MM.1S (cell line): ENCODE data around the gene SNORC.

Experiments
- DNase-seq: peaks from one replicate; pipeline ENCODE4 v3.0.0-alpha.2; 2015
- H2AFZ ChIP-seq: fragments of 300-600 bp; sonication (generic); 2 replicates; pipeline ENCODE4 v1.6.0; 2016; ENCODE audit warnings: antibody characterized with exemption, low read length
- H3F3A ChIP-seq: fragments of 300-600 bp; sonication (generic); 2 replicates; pipeline ENCODE4 v1.6.1; 2016; ENCODE audit warnings: mild to moderate bottlenecking, antibody characterized with exemption, low read length, moderate library complexity, mixed read lengths; ENCODE audit not compliant: insufficient read depth
- H3K27ac ChIP-seq: fragments of 300-600 bp; sonication (generic); 2 replicates; pipeline ENCODE4 v1.5.1; 2016; ENCODE audit warnings: mild to moderate bottlenecking, low read length
- H3K27me3 ChIP-seq: fragments of 300-600 bp; sonication (generic); replicated peaks from 2 replicates; pipeline ENCODE4 v1.6.0; 2016; ENCODE audit warnings: low read length; ENCODE audit not compliant: insufficient read depth
- H3K36me3 ChIP-seq: fragments of 300-600 bp; sonication (generic); replicated peaks from 2 replicates; pipeline ENCODE4 v1.6.1; 2016; ENCODE audit warnings: mild to moderate bottlenecking, low read length, mixed read lengths; ENCODE audit not compliant: insufficient read depth
- H3K4me1 ChIP-seq: fragments of 300-600 bp; sonication (generic); 2 replicates; pipeline ENCODE4 v1.6.1; 2016; ENCODE audit warnings: low read length, mixed read lengths
- H3K4me2 ChIP-seq: fragments of 300-600 bp; sonication (generic); 2 replicates; pipeline ENCODE4 v1.6.0; 2016; ENCODE audit warnings: low read depth, low read length
- H3K4me3 ChIP-seq: fragments of 300-600 bp; sonication (generic); 2 replicates; pipeline ENCODE4 v1.5.1; 2016; ENCODE audit warnings: low read length, mixed read lengths
- H3K79me2 ChIP-seq: fragments of 300-600 bp; sonication (generic); 2 replicates; pipeline ENCODE4 v1.6.1; 2016; ENCODE audit warnings: mixed run types, low read length, mixed read lengths
- H3K9ac ChIP-seq: fragments of 300-600 bp; sonication (generic); 2 replicates; pipeline ENCODE4 v1.6.1; 2016; ENCODE audit warnings: low read length, mixed read lengths
- H3K9me2 ChIP-seq: fragments of 300-600 bp; sonication (generic); replicated peaks from 2 replicates; pipeline ENCODE4 v1.6.1; 2016; ENCODE audit warnings: mild to moderate bottlenecking, low read length, mixed read lengths; ENCODE audit not compliant: insufficient read depth
- H3K9me3 ChIP-seq: fragments of 300-600 bp; sonication (generic); replicated peaks from 2 replicates; pipeline ENCODE4 v1.6.1; 2016; ENCODE audit warnings: mild to moderate bottlenecking, low read length, mixed read lengths; ENCODE audit not compliant: insufficient read depth
- H4K20me1 ChIP-seq: fragments of 300-600 bp; sonication (generic); 2 replicates; pipeline ENCODE4 v1.6.1; 2016; ENCODE audit warnings: mild to moderate bottlenecking, low read length, moderate library complexity, mixed read lengths; ENCODE audit not compliant: insufficient read depth
- EZH2 ChIP-seq: fragments of 300-600 bp; sonication (generic); optimal IDR thresholded peaks from 2 replicates; pipeline ENCODE3; 2017; ENCODE audit warnings: low read depth, mild to moderate bottlenecking, antibody characterized with exemption, low read length, mixed read lengths
- EZH2phosphoT487 ChIP-seq: fragments of 300-600 bp; sonication (generic); IDR thresholded peaks from 2 replicates; pipeline ENCODE4 v1.6.1; 2018; ENCODE audit warnings: antibody characterized with exemption, low read length
- TF ChIP-seq, protein P1 (sequence below): fragments of 300-600 bp; sonication (generic); IDR thresholded peaks from 2 replicates; pipeline ENCODE4 v1.5.1; 2016; ENCODE audit warnings: antibody characterized with exemption, low read length, mixed read lengths

Gene SNORC

DNA sequence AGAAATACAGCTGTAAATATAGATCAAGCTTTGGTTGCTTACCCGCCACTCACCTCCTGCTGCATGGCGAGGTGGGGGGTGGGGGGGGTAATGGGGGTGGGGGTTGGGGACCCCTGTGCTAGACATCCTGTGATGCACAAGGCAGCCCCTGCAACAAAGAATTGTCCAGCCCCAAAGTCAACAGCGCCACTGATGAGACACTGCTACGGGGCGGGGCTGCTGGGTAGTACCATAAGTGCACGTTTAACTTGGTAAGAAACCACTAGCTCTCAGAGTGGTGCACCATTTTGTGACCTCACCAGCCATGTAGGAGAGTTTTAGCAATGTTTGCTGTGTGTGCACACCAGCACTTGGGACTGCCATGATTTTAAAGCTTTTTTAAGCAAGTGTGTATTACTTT is 40.3 kb downstream of the SNORC start:
- Histone ChIP-seq H3K9ac (no peak overlapping the region), H3K27ac (no peak overlapping the region), H3K4me1 (no peaks in the 10 kb centered on the region)

DNA sequence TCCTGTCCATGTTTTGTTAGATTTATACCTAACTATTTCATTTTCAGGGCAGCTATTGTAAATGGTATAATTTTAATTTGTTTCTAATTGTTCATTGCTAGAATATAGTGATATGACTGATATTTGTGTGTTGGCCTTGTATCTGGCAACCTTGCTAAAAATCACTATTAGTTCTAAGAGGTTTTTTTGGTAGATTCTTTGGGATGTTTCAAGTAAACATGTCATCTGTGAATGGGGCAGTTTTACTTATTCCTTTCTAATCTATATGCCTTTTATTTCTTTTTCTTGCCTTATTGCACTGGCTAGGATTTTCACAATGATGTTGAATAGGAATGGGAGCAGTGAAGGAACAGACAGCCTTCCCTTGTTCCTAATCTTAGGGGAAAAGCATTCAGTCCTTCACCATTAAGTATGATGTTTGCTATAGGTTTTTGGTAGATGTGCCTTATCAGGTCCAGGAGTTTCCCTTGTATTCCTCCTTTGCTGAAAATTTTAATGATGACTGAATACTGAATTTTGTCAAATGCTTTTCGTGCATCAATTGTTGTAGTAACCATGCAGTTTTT is 41.7 kb downstream of the SNORC start:
- H3K4me1 ChIP-seq: no peaks in the 10 kb centered on the region
- no peaks in the 10 kb centered on the region for H4K20me1 ChIP-seq
- no peaks in the 10 kb centered on the region for H3K79me2 ChIP-seq
- H3K9me3 ChIP-seq: no peaks in the 10 kb centered on the region
- no peaks in the 10 kb centered on the region for H3K9me2 ChIP-seq
- H3K27ac ChIP-seq: no peak overlapping the region
- no peaks in the 10 kb centered on the region for H3K36me3 ChIP-seq
- TF ChIP-seq EZH2 (no peak), EZH2phosphoT487 (no peak)
- TF ChIP-seq, protein P1, sequence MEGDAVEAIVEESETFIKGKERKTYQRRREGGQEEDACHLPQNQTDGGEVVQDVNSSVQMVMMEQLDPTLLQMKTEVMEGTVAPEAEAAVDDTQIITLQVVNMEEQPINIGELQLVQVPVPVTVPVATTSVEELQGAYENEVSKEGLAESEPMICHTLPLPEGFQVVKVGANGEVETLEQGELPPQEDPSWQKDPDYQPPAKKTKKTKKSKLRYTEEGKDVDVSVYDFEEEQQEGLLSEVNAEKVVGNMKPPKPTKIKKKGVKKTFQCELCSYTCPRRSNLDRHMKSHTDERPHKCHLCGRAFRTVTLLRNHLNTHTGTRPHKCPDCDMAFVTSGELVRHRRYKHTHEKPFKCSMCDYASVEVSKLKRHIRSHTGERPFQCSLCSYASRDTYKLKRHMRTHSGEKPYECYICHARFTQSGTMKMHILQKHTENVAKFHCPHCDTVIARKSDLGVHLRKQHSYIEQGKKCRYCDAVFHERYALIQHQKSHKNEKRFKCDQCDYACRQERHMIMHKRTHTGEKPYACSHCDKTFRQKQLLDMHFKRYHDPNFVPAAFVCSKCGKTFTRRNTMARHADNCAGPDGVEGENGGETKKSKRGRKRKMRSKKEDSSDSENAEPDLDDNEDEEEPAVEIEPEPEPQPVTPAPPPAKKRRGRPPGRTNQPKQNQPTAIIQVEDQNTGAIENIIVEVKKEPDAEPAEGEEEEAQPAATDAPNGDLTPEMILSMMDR: no peak
- H2AFZ ChIP-seq: no peak overlapping the region
- no peaks in the 10 kb centered on the region for H3K27me3 ChIP-seq
- no peak for DNase-seq
- H3K4me2 ChIP-seq: no peak overlapping the region
- H3K4me3 ChIP-seq: no peak overlapping the region
- no peaks in the 10 kb centered on the region for H3F3A ChIP-seq
- no peak overlapping the region for H3K9ac ChIP-seq

More for the DNA sequence above, 40.3 kb downstream of the SNORC start:
- DNase-seq: no peak
- Histone ChIP-seq H3K27me3 (no peaks in the 10 kb centered on the region), H2AFZ (no peak overlapping the region), H3K4me3 (no peak overlapping the region), H3K4me2 (no peak overlapping the region), H3K79me2 (no peaks in the 10 kb centered on the region), H3K36me3 (no peaks in the 10 kb centered on the region), H3K9me3 (no peaks in the 10 kb centered on the region), H3K9me2 (no peaks in the 10 kb centered on the region), H3F3A (no peaks in the 10 kb centered on the region), H4K20me1 (no peaks in the 10 kb centered on the region)
- TF ChIP-seq, protein P1: no peak
- TF ChIP-seq EZH2phosphoT487: no peak
- no peak for TF ChIP-seq EZH2

DNA sequence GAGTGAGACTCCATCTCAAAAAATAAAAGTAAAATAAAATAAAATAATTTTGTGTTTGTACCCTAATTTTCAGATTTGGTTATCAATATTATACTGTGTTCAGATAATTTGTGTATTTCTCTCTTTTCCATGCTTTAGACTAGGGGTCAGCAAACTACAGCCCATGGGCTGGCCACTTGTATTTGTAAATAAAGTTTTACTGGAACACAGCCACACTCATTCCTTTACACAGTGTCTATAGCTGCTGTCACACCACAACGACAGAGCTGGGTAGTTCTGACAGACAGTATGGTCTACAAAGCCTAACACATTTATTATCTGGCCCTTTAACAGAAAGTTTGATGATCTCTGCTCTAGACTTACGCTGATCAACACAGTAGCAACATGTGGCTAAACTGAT is 43.8 kb downstream of the SNORC start:
- Histone ChIP-seq H2AFZ (no peak overlapping the region), H3K4me1 (no peaks in the 10 kb centered on the region), H3K27me3 (no peaks in the 10 kb centered on the region), H3K4me3 (no peak overlapping the region), H3F3A (no peaks in the 10 kb centered on the region), H3K36me3 (no peaks in the 10 kb centered on the region), H3K4me2 (no peak overlapping the region), H4K20me1 (no peaks in the 10 kb centered on the region), H3K27ac (no peak overlapping the region), H3K79me2 (no peaks in the 10 kb centered on the region), H3K9me2 (no peaks in the 10 kb centered on the region), H3K9me3 (no peaks in the 10 kb centered on the region), H3K9ac (no peak overlapping the region)
- TF ChIP-seq, protein P1: no peak
- TF ChIP-seq EZH2 (no peak), EZH2phosphoT487 (no peak)
- DNase-seq: no peak

DNA sequence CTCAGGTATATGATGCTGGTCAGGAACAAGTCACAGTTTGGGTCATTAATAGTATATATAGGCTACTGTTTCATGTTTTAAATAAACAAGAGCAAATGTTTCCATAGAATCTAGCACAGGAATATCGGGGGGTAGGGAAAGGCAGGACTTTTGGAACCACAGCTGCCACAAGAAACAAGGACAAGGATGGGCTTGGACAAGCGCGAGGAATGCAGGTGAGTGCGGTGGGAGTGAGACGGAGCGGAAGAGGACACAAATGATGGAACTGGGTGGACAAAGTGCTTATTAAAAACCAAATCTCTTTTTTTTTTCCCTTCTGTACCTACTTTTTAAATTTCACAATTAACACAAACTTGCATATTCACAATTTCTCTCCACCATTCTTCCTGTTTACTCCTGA is 49.1 kb downstream of the SNORC start:
- H4K20me1 ChIP-seq: no peaks in the 10 kb centered on the region
- no peaks in the 10 kb centered on the region for H3K4me1 ChIP-seq
- no peak overlapping the region for H3K4me3 ChIP-seq
- H3K79me2 ChIP-seq: no peaks in the 10 kb centered on the region
- H2AFZ ChIP-seq: no peak overlapping the region
- no peaks in the 10 kb centered on the region for H3K9me2 ChIP-seq
- H3K27ac ChIP-seq: no peak overlapping the region
- H3K36me3 ChIP-seq: no peaks in the 10 kb centered on the region
- H3K9me3 ChIP-seq: no peaks in the 10 kb centered on the region
- H3F3A ChIP-seq: no peaks in the 10 kb centered on the region
- TF ChIP-seq EZH2: no peak
- TF ChIP-seq EZH2phosphoT487: no peak
- TF ChIP-seq, protein P1: no peak
- no peak for DNase-seq
- H3K4me2 ChIP-seq: no peak overlapping the region
- H3K27me3 ChIP-seq: no peaks in the 10 kb centered on the region
- no peak overlapping the region for H3K9ac ChIP-seq
